Erythroblast (primary cell): ENCODE measurements around the gene SIGLEC14.
"Not testable (repeated sequence)": the region's sequence is repeated elsewhere in the genome, so short reads cannot be mapped to it uniquely, and the experiment has no call there.

ENCODE experiments used
- DNase-seq, 2 experiments: peaks; one replicate each; lab custom pipeline; 2025; lab: John Stamatoyannopoulos, UW
- GATA1 ChIP-seq: IDR thresholded peaks from 2 replicates; pipeline ENCODE4 v1.6.1; 2011; ENCODE audit warnings: low read depth, mild to moderate bottlenecking, control low read depth, low read length, moderate library complexity
- POLR2A ChIP-seq: IDR thresholded peaks from 2 replicates; pipeline ENCODE4 v1.6.1; 2011; ENCODE audit warnings: mild to moderate bottlenecking, low read length

The SIGLEC14 gene

DNA sequence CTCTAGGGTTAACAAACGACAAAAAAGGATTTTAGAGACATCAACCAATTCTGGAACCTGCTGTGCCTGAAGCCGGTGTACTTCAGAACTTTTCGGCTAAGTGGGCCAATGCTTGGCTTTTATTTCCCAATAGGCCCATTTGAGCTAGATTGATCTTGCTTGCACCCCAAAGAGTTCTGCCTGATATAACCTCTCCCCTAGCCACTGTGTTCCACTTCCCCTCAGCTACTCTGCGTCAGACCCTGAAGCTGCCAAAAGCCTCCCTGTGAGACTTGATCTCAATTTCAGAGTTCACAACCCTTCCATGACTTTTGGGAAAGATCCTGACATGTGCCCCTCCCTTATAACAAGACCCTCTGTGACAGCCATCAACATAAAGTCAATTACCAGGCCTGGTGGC is 5.6 kb upstream of the SIGLEC14 start:
- no peak for DNase-seq
- TF ChIP-seq POLR2A (no peak), GATA1 (no peak)

DNA sequence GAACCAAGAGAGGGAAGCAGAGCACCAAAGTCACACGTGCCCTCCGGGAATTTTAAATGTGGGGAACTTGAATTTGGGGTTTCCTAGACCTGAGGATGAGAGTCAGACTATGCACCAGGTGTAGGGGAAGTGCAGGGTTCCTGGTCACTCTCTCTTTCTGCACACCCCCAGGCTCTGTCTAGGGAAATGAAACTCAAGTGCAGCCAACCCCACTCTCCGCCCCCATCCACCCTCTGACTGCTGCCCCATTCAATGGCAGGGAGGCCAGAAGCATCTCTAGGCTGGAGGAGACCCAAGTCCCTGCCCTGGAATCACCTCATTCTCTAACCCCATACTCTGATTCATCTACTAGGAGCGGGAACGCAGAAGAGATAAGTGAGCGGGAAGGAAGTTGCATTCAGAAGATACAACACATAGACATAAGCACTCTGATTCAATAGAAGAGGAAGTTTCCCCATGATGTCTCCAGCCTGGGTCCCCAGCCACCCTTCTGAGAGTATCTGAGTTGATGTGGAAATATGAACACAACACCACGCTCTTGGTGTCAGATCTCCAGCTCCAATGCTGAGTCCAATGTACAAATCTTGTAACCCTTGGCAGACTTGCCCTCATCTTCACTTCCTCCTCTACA is 4.7 kb upstream of the SIGLEC14 start:
- no peak for TF ChIP-seq GATA1
- TF ChIP-seq POLR2A: no peak
- DNase-seq: no peak

DNA sequence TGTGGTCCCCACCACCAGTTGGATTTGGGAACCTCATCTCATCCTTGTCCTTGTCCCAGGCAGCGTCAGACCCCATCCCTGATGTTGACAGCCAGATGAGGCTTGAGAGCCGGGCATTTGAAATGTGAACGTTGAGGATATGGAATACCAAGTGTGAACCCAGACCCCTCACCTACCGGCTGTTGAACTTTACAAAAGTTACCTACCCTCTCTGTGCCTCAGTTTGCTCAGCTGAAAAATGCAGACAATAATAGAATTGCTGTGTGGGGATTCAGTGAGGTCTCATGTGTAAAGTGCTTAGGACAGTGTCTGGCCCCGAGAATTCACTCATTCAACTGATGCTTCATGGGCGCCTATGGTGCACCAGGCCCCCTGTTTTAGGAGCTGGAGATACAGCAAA is 693 bp upstream of the SIGLEC14 start:
- TF ChIP-seq GATA1 (no peak), POLR2A (no peak)
- DNase-seq: no peak

DNA sequence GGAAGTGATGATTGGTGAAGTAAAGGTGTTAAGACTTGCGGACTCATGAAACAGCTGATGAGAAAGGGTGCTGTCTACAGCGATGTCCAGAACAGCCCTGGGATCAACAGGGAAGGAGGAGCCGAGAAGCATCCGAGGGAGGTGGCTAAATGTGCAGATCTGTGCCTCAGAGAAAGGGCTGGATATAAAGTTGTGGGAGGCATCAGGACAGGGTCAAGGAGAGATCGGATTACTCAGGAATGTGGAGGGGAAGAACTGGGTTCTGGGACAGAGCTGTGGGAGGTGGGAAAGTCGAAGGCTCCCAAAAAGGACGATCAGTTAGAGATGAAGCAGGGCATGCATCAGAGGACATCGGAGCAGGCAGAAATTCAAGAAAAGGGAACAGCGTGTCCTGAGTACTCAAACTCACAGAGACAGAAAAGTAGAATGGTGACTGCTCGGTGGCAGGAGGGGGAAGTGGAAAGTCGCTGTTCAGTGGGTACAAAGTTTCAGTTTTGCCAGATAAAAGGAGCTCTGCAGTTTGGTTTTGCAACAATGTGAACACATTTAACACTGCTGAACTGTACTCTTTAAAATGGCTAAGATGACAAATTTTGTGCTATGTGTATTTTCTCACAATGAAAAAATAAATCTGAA is 1.9 kb downstream of the SIGLEC14 start:
- no peak for DNase-seq
- TF ChIP-seq POLR2A: no peak
- no peak for TF ChIP-seq GATA1

DNA sequence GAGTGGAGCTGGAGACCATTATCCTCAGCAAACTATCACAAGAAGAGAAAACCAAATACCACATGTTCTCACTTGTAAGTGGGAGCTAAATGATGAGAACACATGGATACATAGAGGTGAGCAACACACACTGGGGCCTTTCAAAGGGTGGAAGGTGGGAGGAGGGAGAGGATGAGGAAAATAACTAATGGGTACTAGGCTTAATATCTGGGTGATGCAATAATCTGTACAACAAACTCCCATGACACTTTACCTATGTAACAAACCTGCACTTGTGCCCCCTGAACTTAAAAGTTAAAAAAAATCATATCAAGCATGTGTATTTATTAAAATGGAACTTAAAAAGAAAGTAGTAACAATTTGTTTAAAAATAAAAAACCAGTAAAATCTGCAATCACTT is 5.0 kb downstream of the SIGLEC14 start:
- DNase-seq: no peak

DNA sequence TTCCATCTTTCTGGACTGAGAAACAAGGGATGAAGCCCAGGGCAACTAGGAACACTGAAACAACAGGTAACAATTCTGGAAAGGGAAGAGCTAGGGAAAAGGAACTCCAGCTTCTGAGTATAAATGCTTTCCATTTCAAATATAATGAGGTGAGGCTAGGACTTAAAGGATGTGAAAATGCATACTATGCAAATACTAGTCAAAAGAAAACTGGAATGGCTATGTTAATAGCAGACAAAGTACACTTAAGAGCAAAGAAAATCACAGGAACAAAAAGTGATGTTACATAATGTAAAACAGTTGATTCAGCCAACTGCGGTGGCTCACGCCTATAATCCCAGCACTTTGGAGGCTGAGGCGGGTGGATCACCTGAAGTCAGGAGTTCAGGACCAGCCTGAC is 6.2 kb downstream of the SIGLEC14 start:
- DNase-seq: no peak
- no peak for TF ChIP-seq POLR2A
- no peak for TF ChIP-seq GATA1

More for the DNA sequence above, 5.0 kb downstream of the SIGLEC14 start:
- TF ChIP-seq POLR2A (no peak), GATA1 (no peak)

DNA sequence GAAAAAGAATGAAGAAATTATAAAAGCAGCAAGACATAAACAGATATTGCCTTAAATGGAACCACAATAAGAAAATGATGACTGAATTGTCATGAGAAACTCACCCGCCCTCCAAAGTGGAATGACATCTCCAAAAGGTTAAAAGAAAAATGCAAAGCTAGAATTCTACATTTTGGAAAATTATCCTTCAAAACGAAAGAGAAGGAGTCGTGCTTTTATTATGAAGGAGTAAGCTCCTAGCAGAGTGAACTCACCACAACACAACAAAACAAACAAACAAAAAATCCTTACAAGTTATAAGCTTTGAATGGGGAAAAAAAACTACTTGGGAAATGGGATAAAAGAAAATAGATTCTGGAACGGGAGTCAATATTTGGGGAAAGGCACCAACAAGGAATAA is 6.7 kb downstream of the SIGLEC14 start:
- no peak for DNase-seq
- TF ChIP-seq GATA1 (no peak), POLR2A (no peak)

DNA sequence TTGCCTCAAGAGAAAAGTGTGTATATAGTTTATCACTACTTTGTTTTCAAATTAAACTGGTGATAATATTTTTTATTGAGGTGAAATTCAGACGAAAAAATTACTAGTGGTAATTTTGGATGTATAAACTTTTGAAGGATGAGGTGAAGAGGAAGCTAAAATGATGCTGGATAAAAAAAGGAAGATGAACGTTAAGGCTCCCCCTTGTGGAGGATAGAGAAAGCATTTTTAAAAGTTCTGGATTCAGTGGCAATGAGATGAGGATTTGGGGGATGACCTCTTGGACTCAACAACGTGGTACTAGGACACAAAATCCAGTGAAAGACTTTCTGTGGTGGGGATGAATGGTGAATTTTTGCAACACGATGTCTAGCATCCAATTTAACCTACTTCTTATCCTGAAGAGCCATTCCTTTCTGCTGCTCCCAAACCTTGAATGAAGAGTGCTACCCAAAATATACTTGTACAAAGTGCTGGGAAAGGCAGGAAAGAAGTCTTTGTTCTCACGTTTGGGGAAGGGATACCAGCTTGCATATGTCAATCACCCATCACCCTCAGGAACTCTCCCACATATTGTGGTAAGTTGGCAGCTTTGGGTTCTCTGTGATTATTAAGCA is 9.2 kb downstream of the SIGLEC14 start:
- no peak for DNase-seq

DNA sequence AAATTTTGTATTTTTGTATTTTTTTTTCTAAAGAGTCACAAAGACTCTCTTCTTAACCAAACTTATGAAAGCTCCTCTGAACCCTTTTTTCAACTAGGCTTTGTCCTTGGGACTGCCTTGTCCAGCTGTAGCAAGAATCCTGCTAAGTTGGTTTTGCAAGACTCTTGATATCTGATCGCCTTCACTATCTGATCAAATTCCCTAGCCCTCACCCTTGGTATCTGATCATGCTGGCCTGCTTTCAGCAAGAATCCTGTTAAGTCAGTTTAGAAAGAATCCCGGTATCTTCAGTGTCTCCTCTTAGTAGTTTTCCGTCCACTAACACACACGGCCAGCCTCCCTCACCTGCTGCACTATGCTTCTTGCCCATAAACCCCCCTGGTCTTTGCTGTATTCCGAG is 14.5 kb downstream of the SIGLEC14 start:
- TF ChIP-seq POLR2A (no peak), GATA1 (no peak)
- no peak for DNase-seq

More for the DNA sequence above, 9.2 kb downstream of the SIGLEC14 start:
- TF ChIP-seq POLR2A: no peak

DNA sequence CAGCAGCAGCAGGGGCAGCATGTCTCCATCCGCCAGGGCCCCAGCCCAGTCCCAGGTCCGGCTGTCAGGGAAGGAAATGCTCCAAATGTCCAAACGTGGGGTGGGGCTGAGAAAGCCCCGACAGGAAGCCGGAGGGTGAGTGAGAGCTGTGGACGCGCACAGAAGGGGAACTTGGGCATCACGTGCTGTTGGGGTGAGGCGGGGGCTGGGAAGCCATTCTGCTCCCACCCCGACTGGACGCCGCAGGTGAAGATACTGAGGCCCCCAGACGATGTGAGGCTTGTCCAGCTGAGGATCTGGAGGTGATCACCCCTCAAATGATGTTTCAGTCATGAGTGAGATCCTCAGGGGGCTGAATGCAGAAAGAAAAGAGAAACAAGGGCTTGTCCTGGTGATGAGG is 16.3 kb downstream of the SIGLEC14 start, which contains the start of gene SIGLEC5:
Gene SIGLEC5 (minus strand): TSS at position 87 of the 400 bp plus-strand sequence. CDS start 66 bp downstream, at position 21.
- not testable (repeated sequence) for DNase-seq

DNA sequence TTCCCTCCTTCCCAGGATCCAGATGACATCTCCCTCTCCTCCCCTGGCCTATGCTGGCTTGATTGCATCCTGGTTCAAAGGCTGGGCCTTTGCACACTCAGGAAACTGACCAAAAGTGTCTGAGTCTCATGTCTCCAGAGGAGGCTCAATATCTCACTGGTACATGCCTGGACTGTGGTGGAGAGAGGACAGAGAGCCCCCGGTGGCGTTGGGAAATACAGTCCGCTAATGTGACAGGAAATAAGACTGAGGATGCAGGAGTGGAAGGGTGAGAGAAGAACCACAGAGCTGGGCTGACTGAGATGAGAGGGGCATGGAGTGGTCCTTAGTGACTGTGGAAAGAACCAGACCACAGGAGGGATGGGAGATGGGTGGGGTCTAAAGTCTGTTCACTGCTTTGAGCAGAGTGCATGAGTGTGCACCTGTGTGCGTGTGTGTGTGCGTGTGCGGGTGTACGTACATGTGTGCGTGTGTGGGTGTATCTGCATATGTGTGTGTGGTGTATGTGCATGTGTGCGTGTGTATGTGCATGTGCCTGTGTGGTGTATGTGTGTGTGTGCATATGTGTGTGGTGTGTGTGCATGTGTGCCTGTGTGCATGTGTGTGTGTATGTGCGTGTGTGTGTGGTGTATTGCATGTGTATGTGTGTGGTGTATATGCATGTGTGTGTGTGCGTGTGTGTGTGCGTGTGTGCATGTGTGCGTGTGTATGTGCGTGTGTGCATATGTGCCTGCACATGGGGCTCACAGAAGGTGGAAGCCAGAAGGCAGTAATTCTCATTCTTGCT is 18.3 kb downstream of the SIGLEC14 start:
- no peak for DNase-seq
- TF ChIP-seq GATA1: no peak
- TF ChIP-seq POLR2A: no peak

DNA sequence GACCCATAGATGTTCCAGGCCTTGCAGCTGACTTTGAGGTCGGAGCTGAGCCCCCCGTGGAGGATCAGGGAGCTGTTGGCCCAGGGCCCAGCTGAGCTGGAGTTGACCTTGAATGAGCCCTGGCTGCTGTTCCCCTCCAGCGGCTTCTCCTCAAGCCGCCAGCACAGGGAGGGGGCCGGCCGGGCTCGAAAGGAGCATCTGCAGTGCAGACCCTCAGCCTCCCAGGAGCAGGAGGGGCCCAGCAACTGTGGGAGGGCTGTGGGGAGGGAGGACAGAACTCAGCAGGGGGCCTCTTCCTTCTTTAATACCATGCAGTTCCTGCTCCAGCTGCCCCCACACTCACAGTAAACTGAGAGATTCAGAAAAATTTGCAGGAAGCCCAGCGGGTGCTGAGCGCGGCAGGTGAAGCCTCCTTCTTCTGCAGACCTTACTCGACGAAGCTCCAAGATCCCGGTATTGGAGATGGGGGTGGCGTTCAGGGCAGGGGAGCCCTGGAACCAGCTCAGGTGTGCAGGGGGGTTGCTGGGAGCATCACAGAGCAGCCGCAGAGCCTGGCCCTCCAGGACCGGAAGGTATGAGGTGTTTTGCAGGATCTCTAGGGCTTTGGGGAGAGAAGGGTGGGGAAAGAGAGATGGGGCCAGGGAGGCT is 19.0 kb downstream of the SIGLEC14 start:
- DNase-seq: no peak
- no peak for TF ChIP-seq POLR2A
- no peak for TF ChIP-seq GATA1

DNA sequence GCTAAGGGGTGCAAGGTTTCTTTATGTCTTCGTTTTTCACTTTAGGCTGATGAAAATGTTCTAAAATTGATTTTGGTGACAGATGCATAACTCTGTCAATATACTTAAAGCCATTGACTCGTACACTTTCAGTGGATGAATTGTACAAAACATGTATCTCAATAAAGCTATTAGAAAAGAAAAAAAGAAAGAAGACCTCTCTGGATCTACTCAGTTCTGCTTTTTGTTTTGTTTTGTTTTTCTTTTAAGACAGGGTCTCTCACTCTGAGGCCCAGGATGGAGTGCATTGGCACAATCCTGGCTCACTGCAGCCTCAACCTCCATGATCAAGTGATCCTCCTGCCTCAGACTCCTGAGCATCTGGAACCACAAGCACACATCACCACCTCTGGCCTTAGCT is 19.9 kb downstream of the SIGLEC14 start:
- TF ChIP-seq POLR2A: no peak
- TF ChIP-seq GATA1: no peak
- DNase-seq: no peak
